SK-N-SH (cell line): ENCODE measurements around the gene IGFBP7. TPM values are rescaled to one million over a fixed set of nuclear protein-coding genes. Genes with fewer than 3 reads are reported as not detected.

Experiments used
- CTCF ChIA-PET: fragments of 300-600, 350-600 bp; formaldehyde crosslinking; extraction: SDS; loops from one replicate; lab custom pipeline; 2021; lab: Yijun Ruan, JAX
- POLR2A ChIA-PET: fragments of 350-600 bp; sonication (Branson Sonifier 250); formaldehyde crosslinking; extraction: SDS; loops from one replicate; lab custom pipeline; 2020; ENCODE audit warnings: antibody characterized with exemption, inconsistent platforms; lab: Yijun Ruan, JAX
- DNase-seq: peaks from one replicate; pipeline ENCODE4 v3.0.0; 2012
- H2AFZ ChIP-seq: fragments of 200-600 bp; sonication (generic); 2 replicates; pipeline ENCODE4 v1.8.1; 2016; ENCODE audit warnings: antibody characterized with exemption, mild to moderate bottlenecking, low read depth
- H3F3A ChIP-seq: fragments of 200-600 bp; sonication (generic); replicated peaks from 2 replicates; pipeline ENCODE3; 2016; ENCODE audit warnings: antibody characterized with exemption, mild to moderate bottlenecking; ENCODE audit not compliant: insufficient read depth
- H3K27ac ChIP-seq, 2 experiments: fragments of 200-500 bp in 1 of 2; fragments of 200-600 bp in 1 of 2; sonication (Bioruptor generic) in 1 of 2; sonication (generic), shearing (Covaris generic) in 1 of 2; 2 replicates each; pipeline versions ENCODE4 v1.5.1 to v1.6.1; 2014 to 2016; ENCODE audit warnings: low read depth in 2 of 2, inconsistent platforms in 1 of 2, low read length in 1 of 2, mild to moderate bottlenecking in 1 of 2, mixed read lengths in 1 of 2
- H3K27me3 ChIP-seq: fragments of 200-600 bp; sonication (generic), shearing (Covaris generic); 2 replicates; pipeline ENCODE4 v1.6.1; 2016; ENCODE audit warnings: mixed run types; ENCODE audit not compliant: insufficient read depth
- H3K36me3 ChIP-seq, 2 experiments: fragments of 200-500 bp in 1 of 2; fragments of 200-600 bp in 1 of 2; sonication (Bioruptor generic) in 1 of 2; sonication (generic) in 1 of 2; replicated peaks in 1 of 2; 2 replicates each; pipeline versions ENCODE3 to v1.5.1; 2014 to 2016; ENCODE audit warnings: low read length in 1 of 2, mild to moderate bottlenecking in 1 of 2; ENCODE audit not compliant: insufficient read depth in 2 of 2, control insufficient read depth in 1 of 2
- H3K4me1 ChIP-seq, 2 experiments: fragments of 200-500 bp in 1 of 2; fragments of 200-600 bp in 1 of 2; sonication (Bioruptor generic) in 1 of 2; sonication (generic), shearing (Covaris generic) in 1 of 2; 2 replicates each; pipeline versions ENCODE4 v1.5.1 to v1.6.1; 2014 to 2016; ENCODE audit warnings: low read depth in 1 of 2, low read length in 1 of 2, mixed run types in 1 of 2; ENCODE audit not compliant: insufficient read depth in 2 of 2, control insufficient read depth in 1 of 2
- H3K4me2 ChIP-seq: fragments of 200-600 bp; sonication (generic), shearing (Covaris generic); 2 replicates; pipeline ENCODE4 v1.6.1; 2017; ENCODE audit warnings: mixed run types
- H3K4me3 ChIP-seq, 2 experiments: fragments of 200-500 bp in 1 of 2; fragments of 200-600 bp in 1 of 2; sonication (Bioruptor generic) in 1 of 2; sonication (generic), shearing (Covaris generic) in 1 of 2; 2 replicates each; pipeline versions ENCODE4 v1.5.1 to v1.8.1; 2014 to 2016; ENCODE audit warnings: low read depth in 2 of 2, inconsistent platforms in 1 of 2, low read length in 1 of 2, mild to moderate bottlenecking in 1 of 2, mixed read lengths in 1 of 2, moderate library complexity in 1 of 2
- H3K79me2 ChIP-seq: fragments of 200-600 bp; sonication (generic); 2 replicates; pipeline ENCODE4 v1.8.1; 2017; ENCODE audit warnings: mild to moderate bottlenecking; ENCODE audit not compliant: insufficient read depth
- H3K9ac ChIP-seq: fragments of 200-600 bp; sonication (generic); 2 replicates; pipeline ENCODE4 v1.6.1; 2017; ENCODE audit warnings: mixed run types
- H3K9me2 ChIP-seq: fragments of 200-600 bp; sonication (generic); 2 replicates; pipeline ENCODE4 v1.6.1; 2017; ENCODE audit warnings: mixed run types
- H3K9me3 ChIP-seq: fragments of 200-600 bp; sonication (generic); 2 replicates; pipeline ENCODE4 v1.6.1; 2017; ENCODE audit warnings: mixed run types, mild to moderate bottlenecking, moderate library complexity
- H4K20me1 ChIP-seq: fragments of 200-600 bp; sonication (generic); 2 replicates; pipeline ENCODE4 v1.6.1; 2017; ENCODE audit warnings: mild to moderate bottlenecking, mixed run types; ENCODE audit not compliant: insufficient read depth
- EP300 ChIP-seq, 2 experiments: IDR thresholded peaks; 2 replicates each; pipeline versions ENCODE4 v1.4.0 to v1.6.1; 2012; ENCODE audit warnings: borderline replicate concordance in 1 of 2, low read depth in 1 of 2, low read length in 1 of 2
- FOSL2 ChIP-seq: IDR thresholded peaks from 2 replicates; pipeline ENCODE4 v1.4.0; 2012; ENCODE audit warnings: low read depth, mild to moderate bottlenecking, moderate library complexity, borderline replicate concordance
- FOXJ3 ChIP-seq: sonication (generic); formaldehyde crosslinking; IDR thresholded peaks from 2 replicates; pipeline ENCODE4 v1.5.1; 2020; ENCODE audit warnings: mild to moderate bottlenecking, missing genetic modification reagents
- FOXM1 ChIP-seq: IDR thresholded peaks from 2 replicates; pipeline ENCODE4 v1.4.0; 2012; ENCODE audit warnings: low read depth, mild to moderate bottlenecking
- GABPA ChIP-seq: IDR thresholded peaks from 2 replicates; pipeline ENCODE4 v1.4.0; 2012; ENCODE audit warnings: low read depth, mild to moderate bottlenecking
- JUND ChIP-seq: IDR thresholded peaks from 2 replicates; pipeline ENCODE4 v1.4.0; 2012
- MEF2A ChIP-seq: IDR thresholded peaks from 2 replicates; pipeline ENCODE4 v1.4.0; 2012; ENCODE audit warnings: low read depth, borderline replicate concordance
- NRF1 ChIP-seq: IDR thresholded peaks from 2 replicates; pipeline ENCODE4 v1.6.1; 2012; ENCODE audit warnings: low read depth, mild to moderate bottlenecking, low read length
- RAD21 ChIP-seq: IDR thresholded peaks from 2 replicates; pipeline ENCODE4 v1.6.1; 2012; ENCODE audit warnings: mild to moderate bottlenecking, low read length
- RCOR1 ChIP-seq: fragments of 150-350 bp; IDR thresholded peaks from 2 replicates; pipeline ENCODE4 v1.6.1; 2017; ENCODE audit warnings: antibody characterized with exemption, low read length
- TAF1 ChIP-seq: IDR thresholded peaks from 2 replicates; pipeline ENCODE4 v1.6.1; 2012; ENCODE audit warnings: low read depth, mild to moderate bottlenecking, low read length, moderate library complexity, borderline replicate concordance
- TCF12 ChIP-seq: IDR thresholded peaks from 2 replicates; pipeline ENCODE4 v1.4.0; 2012
- YY1 ChIP-seq: IDR thresholded peaks from 2 replicates; pipeline ENCODE4 v1.4.0; 2012; ENCODE audit warnings: low read depth, mild to moderate bottlenecking
- WGBS: methylation state at CpG from one replicate; pipeline ENCODE4 v1.1.6; 2017; ENCODE audit warnings: low lambda C conversion rate; 5-methylcytosine and 5-hydroxymethylcytosine counted together
- polyA plus RNA-seq, 3 experiments: library from polyadenylated mRNA; depleted of rRNA; stranded (reverse); fragments of >200 nt; gene quantifications; 2 replicates each; pipeline ENCODE4 v1.2.3, GENCODE V29; 2012
- TF ChIP-seq, protein P1 (sequence below): IDR thresholded peaks from 2 replicates; pipeline ENCODE4 v1.6.1; 2012; ENCODE audit warnings: mild to moderate bottlenecking, low read depth, low read length, moderate library complexity
- TF ChIP-seq, protein P2 (sequence below): IDR thresholded peaks from 2 replicates; pipeline ENCODE4 v1.4.0; 2012; ENCODE audit warnings: low read depth, borderline replicate concordance
- TF ChIP-seq, protein P3 (sequence below): fragments of 200-600 bp; sonication (generic); IDR thresholded peaks from 2 replicates; pipeline ENCODE4 v1.6.1; 2017; ENCODE audit warnings: antibody characterized with exemption, mild to moderate bottlenecking, moderate library complexity
- TF ChIP-seq, protein P4 (sequence below): IDR thresholded peaks from 2 replicates; pipeline ENCODE4 v1.4.0; 2012; ENCODE audit warnings: low read depth
- TF ChIP-seq, protein P5 (sequence below): IDR thresholded peaks from 2 replicates; pipeline ENCODE4 v1.4.0; 2012; ENCODE audit warnings: low read depth, borderline replicate concordance

The IGFBP7 gene
- polyA plus RNA-seq, 1 of the 3 experiments (the other 2 are of a cell fraction), result 0.38 TPM

DNA sequence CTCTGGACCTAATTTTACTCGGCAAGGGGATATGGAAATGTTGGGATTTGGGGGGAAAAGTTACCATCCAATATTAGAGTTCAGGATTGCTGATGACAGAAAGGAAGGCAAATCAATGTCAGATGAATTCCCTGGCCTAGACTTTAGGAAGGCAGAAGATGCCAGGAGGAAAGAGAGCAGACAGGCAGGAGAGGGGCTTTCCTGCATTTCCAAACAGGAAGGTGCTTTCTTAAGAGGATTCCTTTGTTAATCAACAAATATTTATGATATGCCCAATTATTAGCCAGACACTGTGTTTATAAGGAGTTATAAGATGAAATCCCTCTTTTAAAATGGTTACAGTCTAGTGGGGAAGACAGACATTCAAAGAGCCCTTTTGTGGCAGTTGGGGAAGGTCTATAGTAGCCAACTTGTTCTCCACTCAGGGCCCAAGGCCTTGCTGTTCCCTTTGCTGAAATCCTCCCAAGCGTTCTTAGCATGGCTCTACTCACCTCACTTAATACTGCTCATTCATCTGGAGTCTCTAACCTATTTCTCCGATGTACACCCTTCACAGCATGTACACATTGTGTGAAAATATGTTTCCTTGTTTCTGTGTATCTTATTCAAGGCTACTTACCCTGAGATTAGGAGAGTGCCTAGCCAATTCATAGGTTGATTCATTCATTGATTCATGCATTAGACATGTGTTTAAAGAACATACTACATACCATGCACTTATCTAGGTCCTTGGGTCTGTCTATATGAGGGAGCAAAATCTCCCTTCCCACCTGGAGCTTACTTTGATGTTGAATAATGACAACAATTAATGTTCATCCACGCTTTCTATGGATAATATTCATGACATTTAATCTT, 5.3 kb downstream of the IGFBP7 start:
- no peaks in the 10 kb centered on the region for H3K36me3 ChIP-seq
- peaks cover 10% of the 10 kb centered on the region for H3F3A ChIP-seq
- no peak for DNase-seq
- no peak for TF ChIP-seq YY1
- no peak for TF ChIP-seq MEF2A
- TF ChIP-seq FOSL2, result no peak
- TF ChIP-seq NRF1, result no peak
- TF ChIP-seq TAF1, result no peak
- no peak for TF ChIP-seq RAD21
- no peak for TF ChIP-seq FOXJ3 (CRISPR knock-in tag)
- TF ChIP-seq, protein P1, sequence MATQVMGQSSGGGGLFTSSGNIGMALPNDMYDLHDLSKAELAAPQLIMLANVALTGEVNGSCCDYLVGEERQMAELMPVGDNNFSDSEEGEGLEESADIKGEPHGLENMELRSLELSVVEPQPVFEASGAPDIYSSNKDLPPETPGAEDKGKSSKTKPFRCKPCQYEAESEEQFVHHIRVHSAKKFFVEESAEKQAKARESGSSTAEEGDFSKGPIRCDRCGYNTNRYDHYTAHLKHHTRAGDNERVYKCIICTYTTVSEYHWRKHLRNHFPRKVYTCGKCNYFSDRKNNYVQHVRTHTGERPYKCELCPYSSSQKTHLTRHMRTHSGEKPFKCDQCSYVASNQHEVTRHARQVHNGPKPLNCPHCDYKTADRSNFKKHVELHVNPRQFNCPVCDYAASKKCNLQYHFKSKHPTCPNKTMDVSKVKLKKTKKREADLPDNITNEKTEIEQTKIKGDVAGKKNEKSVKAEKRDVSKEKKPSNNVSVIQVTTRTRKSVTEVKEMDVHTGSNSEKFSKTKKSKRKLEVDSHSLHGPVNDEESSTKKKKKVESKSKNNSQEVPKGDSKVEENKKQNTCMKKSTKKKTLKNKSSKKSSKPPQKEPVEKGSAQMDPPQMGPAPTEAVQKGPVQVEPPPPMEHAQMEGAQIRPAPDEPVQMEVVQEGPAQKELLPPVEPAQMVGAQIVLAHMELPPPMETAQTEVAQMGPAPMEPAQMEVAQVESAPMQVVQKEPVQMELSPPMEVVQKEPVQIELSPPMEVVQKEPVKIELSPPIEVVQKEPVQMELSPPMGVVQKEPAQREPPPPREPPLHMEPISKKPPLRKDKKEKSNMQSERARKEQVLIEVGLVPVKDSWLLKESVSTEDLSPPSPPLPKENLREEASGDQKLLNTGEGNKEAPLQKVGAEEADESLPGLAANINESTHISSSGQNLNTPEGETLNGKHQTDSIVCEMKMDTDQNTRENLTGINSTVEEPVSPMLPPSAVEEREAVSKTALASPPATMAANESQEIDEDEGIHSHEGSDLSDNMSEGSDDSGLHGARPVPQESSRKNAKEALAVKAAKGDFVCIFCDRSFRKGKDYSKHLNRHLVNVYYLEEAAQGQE, result no peak
- TF ChIP-seq, protein P2, sequence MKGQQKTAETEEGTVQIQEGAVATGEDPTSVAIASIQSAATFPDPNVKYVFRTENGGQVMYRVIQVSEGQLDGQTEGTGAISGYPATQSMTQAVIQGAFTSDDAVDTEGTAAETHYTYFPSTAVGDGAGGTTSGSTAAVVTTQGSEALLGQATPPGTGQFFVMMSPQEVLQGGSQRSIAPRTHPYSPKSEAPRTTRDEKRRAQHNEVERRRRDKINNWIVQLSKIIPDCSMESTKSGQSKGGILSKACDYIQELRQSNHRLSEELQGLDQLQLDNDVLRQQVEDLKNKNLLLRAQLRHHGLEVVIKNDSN, result no peak
- TF ChIP-seq JUND, result no peak
- TF ChIP-seq GABPA, result no peak
- TF ChIP-seq FOXM1, result no peak
- no peak for TF ChIP-seq RCOR1
- TF ChIP-seq, protein P3, sequence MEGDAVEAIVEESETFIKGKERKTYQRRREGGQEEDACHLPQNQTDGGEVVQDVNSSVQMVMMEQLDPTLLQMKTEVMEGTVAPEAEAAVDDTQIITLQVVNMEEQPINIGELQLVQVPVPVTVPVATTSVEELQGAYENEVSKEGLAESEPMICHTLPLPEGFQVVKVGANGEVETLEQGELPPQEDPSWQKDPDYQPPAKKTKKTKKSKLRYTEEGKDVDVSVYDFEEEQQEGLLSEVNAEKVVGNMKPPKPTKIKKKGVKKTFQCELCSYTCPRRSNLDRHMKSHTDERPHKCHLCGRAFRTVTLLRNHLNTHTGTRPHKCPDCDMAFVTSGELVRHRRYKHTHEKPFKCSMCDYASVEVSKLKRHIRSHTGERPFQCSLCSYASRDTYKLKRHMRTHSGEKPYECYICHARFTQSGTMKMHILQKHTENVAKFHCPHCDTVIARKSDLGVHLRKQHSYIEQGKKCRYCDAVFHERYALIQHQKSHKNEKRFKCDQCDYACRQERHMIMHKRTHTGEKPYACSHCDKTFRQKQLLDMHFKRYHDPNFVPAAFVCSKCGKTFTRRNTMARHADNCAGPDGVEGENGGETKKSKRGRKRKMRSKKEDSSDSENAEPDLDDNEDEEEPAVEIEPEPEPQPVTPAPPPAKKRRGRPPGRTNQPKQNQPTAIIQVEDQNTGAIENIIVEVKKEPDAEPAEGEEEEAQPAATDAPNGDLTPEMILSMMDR, result no peak
- TF ChIP-seq TCF12, result no peak
- TF ChIP-seq, protein P4, sequence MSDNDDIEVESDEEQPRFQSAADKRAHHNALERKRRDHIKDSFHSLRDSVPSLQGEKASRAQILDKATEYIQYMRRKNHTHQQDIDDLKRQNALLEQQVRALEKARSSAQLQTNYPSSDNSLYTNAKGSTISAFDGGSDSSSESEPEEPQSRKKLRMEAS, result no peak
- no peak for TF ChIP-seq EP300 (IDR thresholded peaks at IDR 0.05; ENCODE audit: borderline replicate concordance in 1 of 2, low read depth in 1 of 2, low read length in 1 of 2)
- TF ChIP-seq, protein P5, sequence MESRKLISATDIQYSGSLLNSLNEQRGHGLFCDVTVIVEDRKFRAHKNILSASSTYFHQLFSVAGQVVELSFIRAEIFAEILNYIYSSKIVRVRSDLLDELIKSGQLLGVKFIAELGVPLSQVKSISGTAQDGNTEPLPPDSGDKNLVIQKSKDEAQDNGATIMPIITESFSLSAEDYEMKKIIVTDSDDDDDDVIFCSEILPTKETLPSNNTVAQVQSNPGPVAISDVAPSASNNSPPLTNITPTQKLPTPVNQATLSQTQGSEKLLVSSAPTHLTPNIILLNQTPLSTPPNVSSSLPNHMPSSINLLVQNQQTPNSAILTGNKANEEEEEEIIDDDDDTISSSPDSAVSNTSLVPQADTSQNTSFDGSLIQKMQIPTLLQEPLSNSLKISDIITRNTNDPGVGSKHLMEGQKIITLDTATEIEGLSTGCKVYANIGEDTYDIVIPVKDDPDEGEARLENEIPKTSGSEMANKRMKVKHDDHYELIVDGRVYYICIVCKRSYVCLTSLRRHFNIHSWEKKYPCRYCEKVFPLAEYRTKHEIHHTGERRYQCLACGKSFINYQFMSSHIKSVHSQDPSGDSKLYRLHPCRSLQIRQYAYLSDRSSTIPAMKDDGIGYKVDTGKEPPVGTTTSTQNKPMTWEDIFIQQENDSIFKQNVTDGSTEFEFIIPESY, result no peak
- no peaks in the 10 kb centered on the region for H3K9me3 ChIP-seq
- WGBS, result 45% methylated on average over 4 of the region's 4 CpGs
- no peak overlapping the region for H3K9ac ChIP-seq
- H3K4me3 ChIP-seq, result no peak overlapping the region
- ChIA-PET CTCF (interaction anchor here (3.6 kb wide), 1 partner anchor 59 kb away, joined by 16 read pairs; no protein-coding TSS in a partner anchor), POLR2A (no interaction called here)
- H3K27ac ChIP-seq, result no peak overlapping the region
- H3K27me3 ChIP-seq, result no peaks in the 10 kb centered on the region
- no peak overlapping the region for H2AFZ ChIP-seq
- no peak overlapping the region for H3K4me2 ChIP-seq
- no peaks in the 10 kb centered on the region for H3K9me2 ChIP-seq
- no peaks in the 10 kb centered on the region for H3K79me2 ChIP-seq
- H3K4me1 ChIP-seq, result peaks cover 4 to 25% of the 10 kb centered on the region in 2 experiments; a peak in 3 of 4 replicates
- no peaks in the 10 kb centered on the region for H4K20me1 ChIP-seq
